Kidney epithelial cell (primary cell): Measurements from ENCODE around the gene TUBGCP2. TPM values are rescaled to one million over a fixed set of nuclear protein-coding genes. Genes with fewer than 3 reads are reported as not detected.

ENCODE experiments used
- DNase-seq: peaks from one replicate; pipeline ENCODE4 v3.0.0-alpha.2; 2010; ENCODE audit warnings: low read depth
- H3K27me3 ChIP-seq: 2 replicates; pipeline ENCODE4 v1.6.0; 2011; ENCODE audit warnings: low read length; ENCODE audit not compliant: control insufficient read depth, insufficient read depth
- H3K36me3 ChIP-seq: 2 replicates; pipeline ENCODE4 v1.5.1; 2011; ENCODE audit warnings: low read length; ENCODE audit not compliant: control insufficient read depth, insufficient read depth
- H3K4me3 ChIP-seq: 2 replicates; pipeline ENCODE4 v1.5.1; 2011; ENCODE audit warnings: low read depth, mild to moderate bottlenecking, control low read depth, low read length
- CTCF ChIP-seq: IDR thresholded peaks from 2 replicates; pipeline ENCODE4 v1.5.1; 2011; ENCODE audit warnings: mild to moderate bottlenecking, moderate library complexity, low read length, control low read depth, inconsistent platforms; ENCODE audit not compliant: insufficient read depth, poor library complexity, severe bottlenecking
- total RNA-seq: library from RNA; depleted of rRNA; stranded (reverse); fragments of >200 nt; gene quantifications from 2 replicates; pipeline ENCODE4 v1.2.3, GENCODE V29; 2015

Gene TUBGCP2
- total RNA-seq, 1 donor from 2014 or later = 65.5 TPM

- no peak overlapping the region for H3K4me3 ChIP-seq
- no peak for DNase-seq
- H3K27me3 ChIP-seq = peaks cover 12% of the 10 kb centered on the region
- H3K36me3 ChIP-seq = peaks cover 3% of the 10 kb centered on the region
- no peak for TF ChIP-seq CTCF
These were observed 30.6 kb downstream of the TUBGCP2 start for GRCh38 chr10:133277993-133278576.

GRCh38 chr10:133277277-133277992 is 31.2 kb downstream of the TUBGCP2 start:
- no peak for TF ChIP-seq CTCF
- Histone ChIP-seq H3K36me3 (peaks cover 3% of the 10 kb centered on the region), H3K4me3 (no peak overlapping the region), H3K27me3 (peaks cover 12% of the 10 kb centered on the region)
- DNase-seq = no peak

- no peak for DNase-seq
- H3K36me3 ChIP-seq = peaks cover 2% of the 10 kb centered on the region
- peaks cover 12% of the 10 kb centered on the region for H3K27me3 ChIP-seq
- H3K4me3 ChIP-seq = peak within 1 kb of the TSS; percentile 6
- TF ChIP-seq CTCF = no peak
These were observed 32.1 kb downstream of the TUBGCP2 start, which contains the start of gene ADAM8 for GRCh38 chr10:133276435-133277201. ADAM8 (minus strand) TSS chr10:133276868; CDS start chr10:133276817, 51 bp downstream.

- peaks cover 12% of the 10 kb centered on the region for H3K27me3 ChIP-seq
- TF ChIP-seq CTCF = no peak
- H3K4me3 ChIP-seq = peak overlapping the region; percentile 6
- peaks cover 2% of the 10 kb centered on the region for H3K36me3 ChIP-seq
- DNase-seq = no peak
These were observed 32.6 kb downstream of the TUBGCP2 start for GRCh38 chr10:133276100-133276434.

- no peak overlapping the region for H3K4me3 ChIP-seq
- TF ChIP-seq CTCF = no peak
- H3K27me3 ChIP-seq = peaks cover 12% of the 10 kb centered on the region
- peaks cover 2% of the 10 kb centered on the region for H3K36me3 ChIP-seq
- no peak for DNase-seq
These were observed 33.0 kb downstream of the TUBGCP2 start for GRCh38 chr10:133275684-133276092.
